T47D (cell line): ENCODE data around the gene HAUS8.

Source experiments
- DNase-seq, 2 experiments: peaks; one replicate each; pipeline versions ENCODE4 v3.0.0 to v3.0.0-alpha.2; 2011 to 2012; ENCODE audit warnings: low read depth in 1 of 2, low spot score in 1 of 2
- JUND ChIP-seq: IDR thresholded peaks from 2 replicates; pipeline ENCODE4 v1.6.1; 2012; ENCODE audit warnings: low read depth
- in situ Hi-C: cut with HindIII; loops from 2 replicates; pipeline ENCODE4 v1.10.0; 2016; ENCODE audit warnings: low sequenced_read_pairs, low pct_unique_long_range_greater_than_20kb

Gene HAUS8, protein sequence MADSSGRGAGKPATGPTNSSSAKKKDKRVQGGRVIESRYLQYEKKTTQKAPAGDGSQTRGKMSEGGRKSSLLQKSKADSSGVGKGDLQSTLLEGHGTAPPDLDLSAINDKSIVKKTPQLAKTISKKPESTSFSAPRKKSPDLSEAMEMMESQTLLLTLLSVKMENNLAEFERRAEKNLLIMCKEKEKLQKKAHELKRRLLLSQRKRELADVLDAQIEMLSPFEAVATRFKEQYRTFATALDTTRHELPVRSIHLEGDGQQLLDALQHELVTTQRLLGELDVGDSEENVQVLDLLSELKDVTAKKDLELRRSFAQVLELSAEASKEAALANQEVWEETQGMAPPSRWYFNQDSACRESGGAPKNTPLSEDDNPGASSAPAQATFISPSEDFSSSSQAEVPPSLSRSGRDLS

DNA sequence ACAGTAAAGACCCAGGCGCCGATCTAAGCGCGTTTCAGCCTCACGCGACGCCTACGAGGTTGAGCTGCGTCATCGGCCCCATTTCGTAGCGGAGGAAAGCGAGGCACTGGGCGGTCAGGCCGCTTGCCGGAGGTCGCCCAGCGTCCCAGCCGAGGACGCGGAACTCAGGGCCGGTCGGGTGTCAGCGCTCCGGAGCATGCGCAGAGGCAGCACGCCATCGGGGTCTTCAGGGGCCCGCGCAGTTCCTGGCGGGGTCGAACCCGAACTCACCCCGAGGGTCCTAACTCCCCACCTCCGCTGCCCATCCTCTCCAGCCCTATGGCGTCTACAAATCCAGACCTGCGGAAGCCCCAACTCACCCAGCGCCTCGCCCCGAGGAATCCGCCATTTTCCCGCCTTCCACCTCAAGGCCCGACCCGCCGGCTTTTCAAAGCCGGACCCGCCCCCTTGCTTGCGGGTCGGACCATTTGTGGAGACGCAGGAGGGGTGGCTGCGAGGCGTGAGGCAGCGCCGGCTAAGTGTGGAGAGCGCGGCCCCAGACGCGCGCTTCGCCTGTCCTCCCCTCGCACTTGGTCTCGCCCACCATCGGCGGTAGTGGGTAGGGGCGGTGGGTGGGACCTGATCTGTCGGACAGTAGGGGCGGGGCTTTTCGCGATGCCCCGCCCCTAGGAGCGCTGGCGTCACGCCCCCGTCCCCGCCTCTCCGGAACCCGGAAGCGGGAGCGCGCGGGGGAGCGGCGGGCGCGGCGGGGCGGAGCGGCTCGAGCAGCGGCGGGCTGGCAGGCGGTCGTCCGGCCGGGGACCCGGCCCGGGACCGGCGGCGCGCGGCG, at the start of gene HAUS8, which contains the start of gene MYO9B:
HAUS8 (minus strand) TSS at position 418 of the 829 bp plus-strand sequence; CDS start at position 388, 30 bp downstream.
MYO9B (plus strand) TSS at position 743 of the 829 bp plus-strand sequence. CDS start 25,941 bp downstream, outside the sequence.
- no peak for TF ChIP-seq JUND
- in situ Hi-C loops = no loop called here
- peak; percentile 92 to 99 for DNase-seq

DNA sequence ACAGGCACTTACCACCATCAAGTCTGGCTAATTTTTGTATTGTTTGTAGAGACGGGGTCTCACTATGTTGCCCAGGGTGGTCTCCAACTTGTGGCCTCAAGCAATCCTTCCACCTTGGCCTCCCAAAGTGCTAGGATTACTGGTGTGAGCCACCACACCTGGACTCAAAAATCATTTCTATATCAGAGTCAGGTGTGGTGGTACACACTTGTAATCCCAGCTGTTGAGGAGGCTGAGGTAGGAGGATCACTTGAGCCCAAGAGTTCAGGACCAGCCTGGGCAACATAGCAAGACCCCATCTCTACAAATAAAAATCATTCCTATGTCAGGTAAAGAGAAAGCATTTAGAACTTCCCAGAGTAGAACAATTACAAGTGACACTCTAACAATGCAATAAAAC, 48.8 kb upstream of the HAUS8 start:
- in situ Hi-C loops = no loop called here
- no peak for DNase-seq
- no peak for TF ChIP-seq JUND

DNA sequence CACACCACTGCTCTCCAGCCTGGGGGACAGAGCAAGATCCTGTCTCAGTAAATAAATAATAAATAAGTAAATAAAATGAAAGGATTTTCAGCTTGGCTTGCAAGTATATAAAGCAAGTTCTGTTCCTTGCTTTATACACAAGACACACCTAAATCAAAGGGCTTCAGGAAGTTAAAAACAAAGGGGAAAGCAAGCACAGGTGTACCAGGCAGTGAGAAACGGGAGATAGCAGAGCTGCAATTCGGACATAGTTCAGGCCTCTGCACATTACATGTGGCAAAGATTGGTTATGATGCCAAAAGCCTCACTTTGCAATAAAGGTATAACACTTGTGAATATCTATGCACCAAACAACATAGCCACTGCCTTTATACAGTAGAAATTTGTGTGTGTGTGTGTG, 47.8 kb upstream of the HAUS8 start:
- TF ChIP-seq JUND = no peak
- DNase-seq = no peak
- in situ Hi-C loops = no loop called here

DNA sequence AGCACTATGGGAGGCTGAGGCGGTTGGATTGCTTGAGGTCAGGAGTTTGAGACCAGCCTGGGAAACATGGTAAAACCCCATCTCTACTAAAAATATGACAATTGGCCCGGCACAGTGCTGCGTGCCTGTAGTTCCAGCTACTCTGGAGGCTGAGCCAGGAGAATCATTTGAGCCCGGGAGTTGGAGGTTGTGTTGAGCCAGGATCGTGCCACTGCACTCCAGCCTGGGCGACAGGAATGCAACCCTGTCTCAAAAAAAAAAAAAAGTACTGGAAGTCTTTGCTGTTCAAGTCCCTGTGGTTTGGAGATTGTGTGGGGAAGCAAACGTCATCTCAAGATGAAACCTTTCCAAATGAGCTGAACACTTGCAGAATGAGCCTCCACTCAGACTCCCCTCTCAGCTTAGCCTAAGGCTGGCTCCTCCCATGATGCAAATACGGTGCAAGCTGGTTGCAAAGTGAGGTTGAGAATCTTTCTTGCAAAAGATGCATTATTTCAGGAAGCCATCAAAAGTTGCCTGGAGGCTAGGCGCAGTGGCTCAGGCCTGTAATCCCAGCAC, 46.6 kb upstream of the HAUS8 start:
- in situ Hi-C loops = no loop called here
- DNase-seq = no peak
- no peak for TF ChIP-seq JUND

DNA sequence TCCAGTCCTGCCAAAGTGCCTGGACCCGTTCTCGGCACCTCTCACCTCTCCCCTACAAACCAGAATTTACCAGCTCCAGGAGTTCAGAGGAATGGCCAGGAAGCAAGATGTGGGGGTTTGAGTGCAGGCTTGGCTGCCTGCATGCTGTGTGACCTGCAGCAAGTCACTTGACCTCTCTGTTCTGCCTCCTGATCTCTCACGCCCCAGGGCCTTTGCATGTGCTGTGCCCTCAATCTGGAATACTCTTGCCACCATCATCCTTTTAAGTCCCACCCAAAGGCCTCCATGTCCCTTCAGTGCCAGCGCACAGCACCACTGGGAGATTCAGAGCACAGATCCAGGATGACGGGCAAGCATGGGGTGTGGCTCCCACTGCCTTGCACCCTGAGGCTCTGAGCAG, 43.7 kb upstream of the HAUS8 start:
- DNase-seq = no peak
- in situ Hi-C loops = no loop called here
- no peak for TF ChIP-seq JUND

DNA sequence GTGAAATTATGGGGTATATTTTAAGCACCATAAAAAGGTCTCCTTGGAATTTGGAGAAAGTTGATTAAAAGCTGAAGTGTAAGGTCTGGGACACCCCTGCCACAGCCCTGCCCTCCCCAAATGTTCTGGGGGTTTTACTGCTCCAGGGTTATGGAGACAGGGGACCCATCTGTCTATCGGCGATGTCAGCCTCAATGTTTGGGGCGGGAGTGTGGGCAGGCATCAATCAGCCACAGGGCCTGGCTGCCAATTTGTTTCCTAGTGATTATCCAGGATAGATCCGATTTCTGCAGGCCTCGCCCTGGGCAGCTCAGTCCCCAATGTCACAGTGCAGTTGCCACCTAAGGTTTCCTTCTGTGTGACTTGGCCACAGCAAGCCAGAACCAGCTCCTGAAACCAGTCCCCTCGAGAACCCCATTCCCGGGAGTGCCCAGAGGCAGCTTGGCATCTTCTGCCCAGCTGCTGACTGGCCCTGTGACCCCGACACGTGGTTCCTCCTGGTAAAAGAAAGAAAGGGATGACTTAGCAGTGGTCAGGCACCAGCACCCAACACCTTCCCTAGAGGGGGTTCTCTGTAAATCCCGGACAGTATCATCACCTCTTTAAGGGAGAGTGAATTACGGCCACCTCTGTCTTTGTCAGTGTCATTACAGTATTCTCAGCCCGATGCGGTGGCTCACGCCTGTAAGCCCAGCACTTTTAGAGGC, 41.9 kb upstream of the HAUS8 start:
- TF ChIP-seq JUND = no peak
- DNase-seq = no peak
- in situ Hi-C loops = no loop called here

DNA sequence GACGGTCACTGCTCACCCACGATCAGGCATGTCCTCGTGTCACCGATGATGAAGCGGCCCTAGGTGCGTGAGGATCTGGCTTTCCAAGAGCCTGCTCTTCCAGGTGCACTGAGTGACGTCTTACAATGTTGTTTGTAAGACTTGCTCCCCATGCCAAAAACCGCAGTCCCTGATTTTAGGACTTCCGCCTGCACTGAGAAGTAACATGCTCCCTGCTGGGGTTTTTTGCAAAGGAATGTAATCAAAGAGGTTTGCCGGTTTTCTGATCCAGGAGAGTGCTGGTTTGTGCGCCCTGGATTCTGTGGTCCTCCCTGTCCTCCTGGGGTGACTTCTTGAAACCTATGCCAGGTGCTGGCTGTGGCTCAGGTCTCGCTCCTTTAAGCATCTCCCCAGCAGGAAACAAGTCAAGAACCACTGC, 39.2 kb upstream of the HAUS8 start:
- TF ChIP-seq JUND = no peak
- in situ Hi-C loops = no loop called here
- no peak for DNase-seq

DNA sequence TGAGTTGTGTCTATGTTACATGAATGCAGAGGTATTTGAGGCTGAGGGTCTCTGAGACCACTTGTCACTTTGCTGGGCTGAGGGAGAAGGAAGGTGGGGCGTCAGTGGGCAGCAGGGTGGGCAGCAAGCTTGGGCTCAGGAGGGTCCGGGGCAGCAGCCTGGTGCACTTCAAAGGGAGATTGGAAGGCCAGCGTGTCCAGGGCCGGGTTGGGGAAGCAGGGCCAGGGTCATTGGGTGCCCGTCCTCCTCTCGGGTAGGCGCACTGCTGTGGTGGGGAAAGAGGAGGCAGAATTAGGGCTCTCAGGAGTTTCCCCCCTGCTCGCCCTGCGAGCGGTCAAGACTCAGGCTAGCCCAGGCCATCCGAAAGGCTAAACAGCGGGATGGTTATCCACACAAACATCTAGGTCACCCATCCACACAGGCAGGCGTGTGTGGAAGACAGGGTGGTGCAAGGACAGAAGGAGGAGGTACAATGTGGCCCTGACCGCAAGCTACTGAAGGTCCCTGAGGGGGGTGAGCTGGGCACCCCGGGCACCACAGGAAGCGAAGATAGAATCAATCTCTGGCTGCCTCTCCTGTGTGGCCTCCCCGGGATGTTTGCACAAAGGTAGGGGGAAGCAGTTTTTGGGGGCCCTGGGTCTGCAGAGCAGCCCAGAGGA, 38.0 kb upstream of the HAUS8 start:
- TF ChIP-seq JUND = no peak
- DNase-seq = no peak
- in situ Hi-C loops = no loop called here

DNA sequence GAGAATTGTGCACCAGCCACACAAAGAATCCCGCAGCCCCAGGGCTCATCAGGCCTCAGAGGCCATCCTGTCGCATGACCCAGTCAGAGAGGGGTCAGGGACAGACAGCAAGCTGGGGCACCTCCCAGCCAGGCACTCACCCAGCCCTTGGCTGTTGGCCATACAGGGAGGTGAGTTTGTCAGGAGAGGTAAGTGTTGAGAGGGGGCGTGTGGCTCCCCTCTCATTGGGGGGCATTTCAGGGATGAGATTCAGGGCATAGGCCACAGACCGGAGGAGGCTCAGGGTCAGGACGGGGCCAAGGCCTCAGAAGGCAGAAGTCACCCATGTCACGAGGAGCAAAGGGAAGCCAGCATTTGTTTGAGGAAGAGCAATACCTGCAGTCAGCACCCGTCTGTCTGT, 37.4 kb upstream of the HAUS8 start:
- DNase-seq = no peak
- no peak for TF ChIP-seq JUND
- in situ Hi-C loops = no loop called here

DNA sequence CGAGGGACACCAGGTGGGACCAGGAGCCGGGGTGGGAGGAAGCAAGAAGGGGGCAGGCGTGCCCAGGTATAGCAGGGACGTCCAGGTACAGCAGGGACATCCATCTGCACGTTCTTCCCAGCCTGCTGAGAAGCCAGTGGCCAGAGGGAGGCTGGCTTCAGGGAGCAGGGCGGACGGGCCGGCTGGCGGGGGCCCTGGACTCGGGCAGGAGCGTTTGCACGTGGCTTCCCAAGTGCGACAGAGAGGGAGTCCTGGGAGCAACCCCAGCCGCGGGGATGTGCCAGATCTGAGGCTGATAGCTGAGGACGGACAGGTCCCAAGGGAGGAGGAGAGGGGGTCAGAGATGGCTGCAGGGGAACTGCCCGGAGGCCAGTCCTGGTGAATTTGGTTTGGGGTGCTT, 37.0 kb upstream of the HAUS8 start:
- in situ Hi-C loops = no loop called here

DNA sequence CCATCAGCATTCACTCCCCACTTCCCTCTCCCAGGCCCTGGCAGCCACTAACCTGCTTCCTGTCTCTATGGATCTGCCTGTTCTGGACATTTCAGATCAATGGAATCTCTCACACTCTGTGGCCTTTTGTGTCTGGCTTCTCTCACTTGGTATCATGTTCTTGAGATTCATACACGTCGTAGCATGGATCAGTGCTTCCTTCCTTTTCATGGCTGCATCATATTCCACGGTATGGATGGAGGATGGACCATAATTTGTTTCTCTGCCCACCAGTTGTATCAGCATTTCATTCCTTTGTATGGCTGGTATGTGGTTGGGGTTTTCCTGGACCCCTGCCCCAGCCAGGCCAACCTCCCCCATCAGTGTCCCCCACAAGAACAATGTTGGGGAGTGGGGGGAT, 36.5 kb upstream of the HAUS8 start:
- TF ChIP-seq JUND = no peak
- DNase-seq = no peak
- in situ Hi-C loops = no loop called here

More for the DNA sequence above, 37.0 kb upstream of the HAUS8 start:
- no peak for TF ChIP-seq JUND
- DNase-seq = no peak

DNA sequence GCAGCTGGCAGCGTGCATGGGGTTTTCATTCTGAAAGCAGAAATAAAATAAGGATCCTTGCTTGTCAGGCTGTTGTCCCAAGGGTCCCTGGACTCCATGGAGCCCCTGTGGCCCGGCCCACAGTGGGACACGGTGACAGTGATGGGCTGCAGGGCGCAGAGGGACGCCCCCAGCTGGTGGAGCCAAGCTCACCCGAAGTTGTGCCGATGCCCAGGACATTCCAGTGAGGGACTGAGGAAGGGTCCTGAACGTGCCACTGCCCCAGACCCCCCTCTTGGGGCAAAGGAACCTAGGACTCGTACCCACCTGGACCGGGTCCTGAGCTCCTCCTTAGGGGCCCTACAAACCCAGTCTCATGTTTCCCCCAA, 35.3 kb upstream of the HAUS8 start:
- in situ Hi-C loops = no loop called here
- TF ChIP-seq JUND = no peak

More for the DNA sequence above, 35.3 kb upstream of the HAUS8 start:
- no peak for DNase-seq
